Measurements from ENCODE around the gene KRCC1. TPM values are rescaled to one million over a fixed set of nuclear protein-coding genes. Genes with fewer than 3 reads are reported as not detected.

Gene KRCC1
- total and polyA plus RNA-seq, 10 donors: 20.4 to 42.3 (median 27.8) TPM

DNA sequence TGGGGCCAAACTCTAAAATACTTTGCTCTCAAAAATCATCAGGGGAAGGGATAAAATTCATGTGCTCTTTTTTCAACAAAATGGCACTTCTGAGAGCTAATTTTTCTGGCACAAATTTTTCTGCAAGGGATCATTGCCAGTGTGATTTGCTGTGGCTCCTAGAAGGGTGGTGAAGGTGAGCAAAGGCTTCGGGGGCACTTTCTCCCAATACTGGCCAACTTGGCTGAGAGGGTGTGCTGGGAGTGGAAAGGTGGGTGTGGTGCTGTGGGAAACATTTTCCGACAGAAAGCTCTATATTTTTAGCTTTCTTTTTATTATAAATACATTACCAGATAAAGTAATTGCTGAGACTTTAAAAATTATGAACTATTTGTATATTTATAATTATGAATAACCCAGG lies 12.5 kb upstream of the KRCC1 start:
- no peak overlapping the region for H3K4me3 ChIP-seq
- H3K27ac ChIP-seq: no peak overlapping the region
- no peak for DNase-seq
- intact Hi-C loops (cut with DNase I; ENCODE audit: low total_unique reads): no loop called here
- WGBS, 5 donors: 82 to 92% (median 88%) methylated on average over 2 of the region's 2 CpGs
- H3K9me3 ChIP-seq: no peaks in the 10 kb centered on the region
- no peaks in the 10 kb centered on the region for H3K4me1 ChIP-seq
- H3K36me3 ChIP-seq: no peaks in the 10 kb centered on the region
- TF ChIP-seq POLR2A (IDR thresholded peaks at IDR 0.05) (no peak), POLR2AphosphoS5 (IDR thresholded peaks at IDR 0.05) (no peak)
- TF ChIP-seq, protein P1, sequence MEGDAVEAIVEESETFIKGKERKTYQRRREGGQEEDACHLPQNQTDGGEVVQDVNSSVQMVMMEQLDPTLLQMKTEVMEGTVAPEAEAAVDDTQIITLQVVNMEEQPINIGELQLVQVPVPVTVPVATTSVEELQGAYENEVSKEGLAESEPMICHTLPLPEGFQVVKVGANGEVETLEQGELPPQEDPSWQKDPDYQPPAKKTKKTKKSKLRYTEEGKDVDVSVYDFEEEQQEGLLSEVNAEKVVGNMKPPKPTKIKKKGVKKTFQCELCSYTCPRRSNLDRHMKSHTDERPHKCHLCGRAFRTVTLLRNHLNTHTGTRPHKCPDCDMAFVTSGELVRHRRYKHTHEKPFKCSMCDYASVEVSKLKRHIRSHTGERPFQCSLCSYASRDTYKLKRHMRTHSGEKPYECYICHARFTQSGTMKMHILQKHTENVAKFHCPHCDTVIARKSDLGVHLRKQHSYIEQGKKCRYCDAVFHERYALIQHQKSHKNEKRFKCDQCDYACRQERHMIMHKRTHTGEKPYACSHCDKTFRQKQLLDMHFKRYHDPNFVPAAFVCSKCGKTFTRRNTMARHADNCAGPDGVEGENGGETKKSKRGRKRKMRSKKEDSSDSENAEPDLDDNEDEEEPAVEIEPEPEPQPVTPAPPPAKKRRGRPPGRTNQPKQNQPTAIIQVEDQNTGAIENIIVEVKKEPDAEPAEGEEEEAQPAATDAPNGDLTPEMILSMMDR (IDR thresholded peaks at IDR 0.05 in 8 of 11, conservative IDR thresholded peaks at IDR 0.05 in 3 of 11): no peak
- peaks cover 0 to 7% (median 0%) of the 10 kb centered on the region in 7 donors for H3K27me3 ChIP-seq (replicated peaks in 1 of 7)

DNA sequence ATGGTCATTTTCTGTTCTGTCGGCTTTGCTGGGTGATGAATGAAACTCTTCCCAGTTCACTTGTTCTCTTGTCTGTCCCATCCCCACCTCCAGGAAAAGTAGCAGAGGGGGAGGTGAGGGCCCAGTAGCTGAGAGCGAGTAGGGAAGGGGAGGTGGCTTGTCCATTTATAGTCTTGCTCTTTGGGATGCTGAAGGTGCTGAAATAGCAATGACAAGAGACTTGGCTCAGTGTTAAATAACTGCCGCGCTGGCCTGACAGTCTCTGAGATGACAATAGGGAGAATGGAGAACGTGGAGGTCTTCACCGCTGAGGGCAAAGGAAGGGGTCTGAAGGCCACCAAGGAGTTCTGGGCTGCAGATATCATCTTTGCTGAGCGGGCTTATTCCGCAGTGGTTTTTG lies 12.0 kb upstream of the KRCC1 start, which contains the start of gene SMYD1:
Gene SMYD1 (plus strand): TSS at position 228 of the 400 bp plus-strand sequence. CDS start 40 bp downstream, at position 268.
- H3K4me1 ChIP-seq: no peaks in the 10 kb centered on the region
- DNase-seq: no peak
- intact Hi-C loops (cut with DNase I; ENCODE audit: low total_unique reads): no loop called here
- no peak for TF ChIP-seq POLR2AphosphoS5 (IDR thresholded peaks at IDR 0.05)
- TF ChIP-seq POLR2A (IDR thresholded peaks at IDR 0.05): no peak
- TF ChIP-seq, protein P1 (IDR thresholded peaks at IDR 0.05 in 8 of 11, conservative IDR thresholded peaks at IDR 0.05 in 3 of 11): no peak
- 84 to 92% (median 86%) methylated on average over 8 of the region's 8 CpGs for WGBS, 5 donors
- no peak within 1 kb of the TSS for H3K27ac ChIP-seq
- H3K27me3 ChIP-seq (replicated peaks in 1 of 7): peaks cover 0 to 7% (median 0%) of the 10 kb centered on the region in 7 donors
- H3K4me3 ChIP-seq: no peak within 1 kb of the TSS
- H3K9me3 ChIP-seq: no peaks in the 10 kb centered on the region
- H3K36me3 ChIP-seq: no peaks in the 10 kb centered on the region

DNA sequence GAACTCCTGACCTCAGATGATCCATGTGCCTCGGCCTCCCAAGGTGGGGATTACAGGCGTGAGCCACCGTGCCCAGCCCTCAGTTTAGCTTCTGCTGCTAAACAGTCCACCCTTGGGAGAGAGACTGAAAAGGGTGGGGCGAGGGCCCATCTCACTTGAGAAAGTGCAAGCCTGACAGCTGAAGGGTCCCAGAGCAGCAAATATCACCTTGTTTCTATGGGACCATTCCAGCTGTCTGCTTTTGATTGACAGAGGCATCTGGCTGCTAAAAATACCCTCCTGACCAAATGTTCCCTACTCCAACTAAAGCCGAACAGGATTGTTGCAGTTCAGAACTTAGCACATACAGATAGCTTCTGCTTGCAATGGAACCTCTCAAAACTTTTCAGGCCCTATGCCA lies 11.6 kb upstream of the KRCC1 start:
- Histone ChIP-seq H3K27ac (no peak overlapping the region), H3K9me3 (no peaks in the 10 kb centered on the region), H3K36me3 (no peaks in the 10 kb centered on the region), H3K27me3 (replicated peaks in 1 of 7) (peaks cover 0 to 7% (median 0%) of the 10 kb centered on the region in 7 donors), H3K4me1 (no peaks in the 10 kb centered on the region), H3K4me3 (no peak overlapping the region)
- DNase-seq: no peak
- 81 to 96% (median 89%) methylated on average over 5 of the region's 5 CpGs for WGBS, 5 donors
- TF ChIP-seq, protein P1 (IDR thresholded peaks at IDR 0.05 in 8 of 11, conservative IDR thresholded peaks at IDR 0.05 in 3 of 11): no peak
- TF ChIP-seq POLR2AphosphoS5 (IDR thresholded peaks at IDR 0.05) (no peak), POLR2A (IDR thresholded peaks at IDR 0.05) (no peak)
- intact Hi-C loops (cut with DNase I; ENCODE audit: low total_unique reads): no loop called here

DNA sequence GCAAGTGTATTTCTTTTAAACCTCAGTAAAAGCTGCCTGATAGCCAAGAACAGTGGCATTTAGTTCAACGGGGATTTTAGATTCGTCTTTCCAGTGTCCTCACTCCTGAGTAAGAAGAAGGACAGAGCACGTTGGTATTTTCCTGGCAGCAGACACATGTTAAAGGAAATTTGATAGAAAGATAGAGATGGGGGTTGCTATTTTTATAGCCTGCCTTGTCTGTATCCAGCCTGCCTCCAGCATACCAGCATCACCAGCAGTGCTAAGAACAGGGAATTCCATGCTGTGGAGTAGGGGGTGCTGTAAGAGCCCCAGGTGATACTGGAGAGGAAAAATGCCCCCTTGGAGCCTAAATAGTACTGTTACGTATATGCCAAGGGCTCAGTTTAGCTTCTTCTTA lies 11.0 kb upstream of the KRCC1 start:
- Histone ChIP-seq H3K27ac (no peak overlapping the region), H3K36me3 (no peaks in the 10 kb centered on the region), H3K4me3 (no peak overlapping the region), H3K9me3 (no peaks in the 10 kb centered on the region), H3K27me3 (replicated peaks in 1 of 7) (peaks cover 0 to 7% (median 0%) of the 10 kb centered on the region in 7 donors), H3K4me1 (no peaks in the 10 kb centered on the region)
- no peak for TF ChIP-seq POLR2A (IDR thresholded peaks at IDR 0.05)
- TF ChIP-seq, protein P1 (IDR thresholded peaks at IDR 0.05 in 8 of 11, conservative IDR thresholded peaks at IDR 0.05 in 3 of 11): no peak
- TF ChIP-seq POLR2AphosphoS5 (IDR thresholded peaks at IDR 0.05): no peak
- 65 to 96% (median 77%) methylated on average over 4 of the region's 4 CpGs for WGBS, 5 donors
- DNase-seq: no peak
- intact Hi-C loops (cut with DNase I; ENCODE audit: low total_unique reads): no loop called here
